B cell (primary cell): ENCODE data around the gene PCBP2. TPM values are rescaled to one million over a fixed set of nuclear protein-coding genes. Genes with fewer than 3 reads are reported as not detected.
A peak's percentile ranks its signal among the peaks of the same experiment; 100 is the strongest.

Source experiments
- ATAC-seq: fragments of 200-7000 bp; cut with Tn5 transposase; one replicate; pipeline ENCODE4 v1.10.0; 2021; ENCODE audit warnings: low read depth, mild to moderate bottlenecking, moderate number of reproducible peaks, moderate library complexity
- CTCF ChIA-PET: fragments of 350-600 bp; sonication (Branson Sonifier 250); formaldehyde crosslinking; loops from one replicate; lab custom pipeline; 2021; ENCODE audit warnings: antibody characterized with exemption, inconsistent platforms; lab: Charles Lee
- POLR2A ChIA-PET: fragments of 350-600 bp; sonication (Branson Sonifier 250); formaldehyde crosslinking; loops from one replicate; lab custom pipeline; 2021; ENCODE audit warnings: antibody characterized with exemption; lab: Charles Lee
- DNase-seq: peaks from one replicate; pipeline ENCODE4 v3.0.0; 2013
- H2AFZ ChIP-seq: 2 replicates; pipeline ENCODE4 v1.6.1; 2012; ENCODE audit warnings: mild to moderate bottlenecking, low read depth, low read length; ENCODE audit not compliant: insufficient read depth, poor library complexity, severe bottlenecking
- H3K27ac ChIP-seq, 2 donors: 1 replicate in 1 of 2; 2 replicates in 1 of 2; pipeline ENCODE4 v1.5.1; 2012 to 2013; ENCODE audit warnings: low read length in 2 of 2, mild to moderate bottlenecking in 2 of 2, moderate library complexity in 1 of 2
- H3K27me3 ChIP-seq, 4 experiments: fragments of 200-600 bp in 1 of 4; sonication (generic) in 1 of 4; replicated peaks in 1 of 4; 1 replicate in 2 of 4; 2 replicates in 2 of 4; pipeline versions ENCODE4 v1.6.1 to v1.7.0; 2013 to 2016; ENCODE audit warnings: low read length in 3 of 4, mild to moderate bottlenecking in 2 of 4, mixed read lengths in 1 of 4, moderate library complexity in 1 of 4; ENCODE audit not compliant: insufficient read depth in 4 of 4, control insufficient read depth in 3 of 4; ENCODE audit errors: control extremely low read depth in 1 of 4
- H3K36me3 ChIP-seq, 2 experiments: replicated peaks in 1 of 2; 1 replicate in 1 of 2; 2 replicates in 1 of 2; pipeline versions ENCODE4 v1.6.1 to v1.7.1; 2013; ENCODE audit warnings: low read length in 1 of 2; ENCODE audit not compliant: insufficient read depth in 2 of 2, control insufficient read depth in 1 of 2; ENCODE audit errors: control extremely low read depth in 1 of 2, extremely low read depth in 1 of 2
- H3K4me1 ChIP-seq, 2 donors: fragments of 200-600 bp in 1 of 2; sonication (generic) in 1 of 2; 1 replicate in 1 of 2; 2 replicates in 1 of 2; pipeline versions ENCODE4 v1.5.1 to v1.6.1; 2013 to 2017; ENCODE audit warnings: low read length in 2 of 2; ENCODE audit not compliant: control insufficient read depth in 2 of 2, insufficient read depth in 2 of 2
- H3K4me2 ChIP-seq: replicated peaks from 2 replicates; pipeline ENCODE3; 2012; ENCODE audit warnings: mild to moderate bottlenecking, low read depth, low read length; ENCODE audit not compliant: poor library complexity, severe bottlenecking
- H3K4me3 ChIP-seq, 5 experiments: fragments of 200-600 bp in 1 of 5; sonication (generic) in 1 of 5; 1 replicate in 3 of 5; 2 replicates in 2 of 5; pipeline versions ENCODE4 v1.5.1 to v1.7.0; 2011 to 2016; ENCODE audit warnings: low read length in 4 of 5, mild to moderate bottlenecking in 4 of 5, low read depth in 2 of 5, control low read depth in 1 of 5, moderate library complexity in 1 of 5; ENCODE audit not compliant: insufficient read depth in 1 of 5; ENCODE audit errors: control extremely low read depth in 1 of 5, extremely low read depth in 1 of 5
- H3K79me2 ChIP-seq: fragments of 200-600 bp; sonication (generic); one replicate; pipeline ENCODE4 v1.6.0; 2016; ENCODE audit warnings: low read length; ENCODE audit not compliant: control insufficient read depth, insufficient read depth
- H3K9ac ChIP-seq: fragments of 200-600 bp; sonication (generic); 2 replicates; pipeline ENCODE4 v1.6.1; 2017; ENCODE audit warnings: mild to moderate bottlenecking, low read length, moderate library complexity
- H3K9me3 ChIP-seq, 3 donors: one replicate each; pipeline versions ENCODE4 v1.6.1 to v1.7.1; 2013; ENCODE audit warnings: low read length in 2 of 3; ENCODE audit not compliant: control insufficient read depth in 2 of 3, insufficient read depth in 1 of 3; ENCODE audit errors: control extremely low read depth in 1 of 3
- H4K20me1 ChIP-seq: 2 replicates; pipeline ENCODE4 v1.6.0; 2012; ENCODE audit warnings: mild to moderate bottlenecking, low read length; ENCODE audit not compliant: insufficient read depth, control insufficient read depth, poor library complexity, severe bottlenecking
- H3K27ac Mint-ChIP-seq: one replicate; pipeline ENCODE4 v1.8.0; 2021; ENCODE audit warnings: mixed read lengths
- H3K27me3 Mint-ChIP-seq: one replicate; pipeline ENCODE4 v1.8.0; 2021; ENCODE audit warnings: mixed read lengths
- H3K4me1 Mint-ChIP-seq: one replicate; pipeline ENCODE4 v1.8.0; 2021; ENCODE audit warnings: mixed read lengths
- H3K4me3 Mint-ChIP-seq: one replicate; pipeline ENCODE4 v1.8.0; 2021; ENCODE audit warnings: mixed read lengths
- H3K9me3 Mint-ChIP-seq: one replicate; pipeline ENCODE4 v1.8.0; 2022; ENCODE audit warnings: mixed read lengths; ENCODE audit not compliant: insufficient read depth
- CTCF ChIP-seq: fragments of 200-600 bp; IDR thresholded peaks from one replicate; pipeline ENCODE4 v1.8.0; 2022; ENCODE audit warnings: antibody characterized with exemption, mild to moderate bottlenecking
- EZH2 ChIP-seq: IDR thresholded peaks from 2 replicates; pipeline ENCODE4 v1.6.1; 2012; ENCODE audit warnings: borderline replicate concordance, low read depth, mild to moderate bottlenecking, moderate library complexity, low read length; ENCODE audit not compliant: insufficient read depth, poor library complexity, severe bottlenecking
- WGBS: methylation state at CpG from one replicate; pipeline ENCODE4 v1.1.5; 2013; ENCODE audit warnings: missing lambda C conversion rate; ENCODE audit not compliant: insufficient coverage; 5-methylcytosine and 5-hydroxymethylcytosine counted together
- intact Hi-C: fragments of 100-400 bp; cut with micrococcal nuclease; formaldehyde crosslinking; loops from one replicate; pipeline ENCODE4 v1.10.0; 2022
- polyA plus RNA-seq: library from polyadenylated mRNA; depleted of rRNA; stranded (reverse); fragments of >200 nt; gene quantifications from 2 replicates; pipeline ENCODE4 v1.2.3, GENCODE V29; 2012
- total RNA-seq, 2 donors: library from RNA; stranded (reverse); fragments of 120-200 nt in 1 of 2; gene quantifications; 1 replicate in 1 of 2; 2 replicates in 1 of 2; pipeline versions ENCODE4 v1.2.3 to v1.2.4, GENCODE V29; 2013 to 2022

PCBP2 gene
- total and polyA plus RNA-seq, 2 donors (not counting 1 experiment from before 2014, with no cell fraction given) = 492 to 944 TPM

GRCh38 chr12:53499266-53500141 lies 47.6 kb downstream of the PCBP2 start, which contains the start of gene MAP3K12:
TSS of gene MAP3K12 (minus strand) at chr12:53499458. CDS start at chr12:53487391, 12,067 bp downstream.
- no peaks in the 10 kb centered on the region for H3K9me3 Mint-ChIP-seq
- H3K4me3 ChIP-seq = peak within 1 kb of the TSS; percentile 65 to 94 (median 76)
- POLR2A ChIA-PET = interaction anchor here (0.6 to 2.6 kb wide), 3 partner anchors 12 to 147 kb away, joined by 5 to 15 read pairs (median 5); partner anchors contain the start of gene SP1
- H2AFZ ChIP-seq = peak within 1 kb of the TSS; percentile 94
- H3K79me2 ChIP-seq = peaks cover 16% of the 10 kb centered on the region
- peaks cover 0 to 6% (median 0%) of the 10 kb centered on the region in 3 donors for H3K9me3 ChIP-seq
- no peak for ATAC-seq
- WGBS = under 1% methylated on average over 33 of the region's 51 CpGs
- peak within 1 kb of the TSS; percentile 85 for H3K4me2 ChIP-seq
- intact Hi-C loops = loop anchor here (1.0 to 2.0 kb wide), 9 partner anchors 47 to 493 kb away; partner anchors contain the start of genes ATF7, CSAD, EIF4B and PCBP2
- peaks cover 29% of the 10 kb centered on the region for H3K4me1 Mint-ChIP-seq
- peak within 1 kb of the TSS; percentile 97 for H3K27ac Mint-ChIP-seq
- DNase-seq = peak; percentile 60
- H3K27me3 Mint-ChIP-seq = no peaks in the 10 kb centered on the region
- H3K9ac ChIP-seq = peak within 1 kb of the TSS; percentile 99
- CTCF ChIA-PET = interaction anchor here (1.5 to 3.5 kb wide), 2 partner anchors 9 to 26 kb away, joined by 4 to 27 read pairs; no protein-coding TSS in a partner anchor
- peaks cover 0 to 6% of the 10 kb centered on the region in 2 experiments for H3K36me3 ChIP-seq
- H3K27ac ChIP-seq = peak within 1 kb of the TSS; percentile 95 to 97
- TF ChIP-seq EZH2 (no peak), CTCF (peak; percentile 15)
- H3K4me1 ChIP-seq = peaks cover 22 to 28% of the 10 kb centered on the region in 2 donors
- no peaks in the 10 kb centered on the region for H4K20me1 ChIP-seq
- H3K4me3 Mint-ChIP-seq = peak within 1 kb of the TSS; percentile 92
- H3K27me3 ChIP-seq = no peaks in the 10 kb centered on the region
